Lung microvascular endothelial cell (primary cell): ENCODE results near the gene RASL10B. TPM values are rescaled to one million over a fixed set of nuclear protein-coding genes. Genes with fewer than 3 reads are reported as not detected.

Experiments
- DNase-seq, 2 donors: peaks; one replicate each; pipeline versions ENCODE4 v3.0.0 to v3.0.0-alpha.2; 2010; ENCODE audit warnings: low read depth in 2 of 2
- total RNA-seq: library from RNA; depleted of rRNA; stranded (reverse); fragments of >200 nt; gene quantifications from 2 replicates; pipeline ENCODE4 v1.2.1, GENCODE V29; 2014

RASL10B gene
- total RNA-seq, 1 donor from 2014 or later: under 0.01 TPM

- no peak for DNase-seq
These were observed 9.8 kb downstream of the RASL10B start for GRCh38 chr17:35740997-35741931.

- no peak for DNase-seq
These were observed 11.1 kb downstream of the RASL10B start for GRCh38 chr17:35742496-35742895.

- DNase-seq: no peak
These were observed 11.5 kb downstream of the RASL10B start for GRCh38 chr17:35742896-35743477.

- DNase-seq: peak; percentile 50 to 54
These were observed 12.3 kb downstream of the RASL10B start for GRCh38 chr17:35743626-35744328.

- DNase-seq: no peak
These were observed 13.4 kb downstream of the RASL10B start for GRCh38 chr17:35744830-35745229.

GRCh38 chr17:35745246-35745645 lies 13.8 kb downstream of the RASL10B start:
- no peak for DNase-seq

- DNase-seq: no peak
These were observed 14.4 kb downstream of the RASL10B start for GRCh38 chr17:35745749-35746320.

- peak; percentile 83 to 89 for DNase-seq
These were observed 16.1 kb downstream of the RASL10B start for GRCh38 chr17:35747540-35748017.

- DNase-seq: peak in 1 of 2 donors; percentile 26
These were observed 17.0 kb downstream of the RASL10B start for GRCh38 chr17:35748341-35748841.

GRCh38 chr17:35748979-35749378 lies 17.5 kb downstream of the RASL10B start:
- no peak for DNase-seq

GRCh38 chr17:35749560-35750412 lies 18.3 kb downstream of the RASL10B start:
- DNase-seq: no peak

GRCh38 chr17:35750526-35751395 lies 19.3 kb downstream of the RASL10B start:
- DNase-seq: no peak

- peak in 1 of 2 donors; percentile 38 for DNase-seq
These were observed 20.1 kb downstream of the RASL10B start for GRCh38 chr17:35751541-35751940.

GRCh38 chr17:35752471-35752870 lies 21.0 kb downstream of the RASL10B start:
- peak in 1 of 2 donors; percentile 41 for DNase-seq

GRCh38 chr17:35752945-35753764 lies 21.7 kb downstream of the RASL10B start, which contains the start of gene GAS2L2:
Gene GAS2L2, minus strand, starts transcription at chr17:35753239. Its CDS starts 389 bp downstream, at chr17:35752850.
- no peak for DNase-seq

GRCh38 chr17:35757243-35757642 lies 25.8 kb downstream of the RASL10B start:
- no peak for DNase-seq

GRCh38 chr17:35760587-35760986 lies 29.1 kb downstream of the RASL10B start, which contains the start of gene C17orf50:
Gene C17orf50, plus strand, starts transcription at chr17:35760887. Its CDS starts 55 bp downstream, at chr17:35760942.
- DNase-seq: no peak

- DNase-seq: no peak
These were observed 30.2 kb downstream of the RASL10B start for GRCh38 chr17:35761601-35762000.
